GM13977 (cell line): ENCODE measurements around the gene ULK2.

ENCODE experiments used
- DNase-seq: peaks from one replicate; pipeline ENCODE4 v3.0.0; 2012; ENCODE audit warnings: low spot score
- CTCF ChIP-seq: IDR thresholded peaks from 2 replicates; pipeline ENCODE4 v1.5.1; 2012; ENCODE audit warnings: mild to moderate bottlenecking, control low read depth; ENCODE audit not compliant: insufficient read depth; ENCODE audit errors: extremely low read depth, missing control alignments
- in situ Hi-C: fragments of 300-500 bp; cut with MboI; formaldehyde crosslinking; loops from one replicate; pipeline ENCODE4 v1.12.0; 2022; ENCODE audit warnings: low sequenced_read_pairs, low pct_unique_long_range_greater_than_20kb, mixed read lengths, inconsistent platforms; ENCODE audit not compliant: unreplicated experiment

Gene ULK2

GRCh38 chr17:19883537-19884215 is 15.9 kb upstream of the ULK2 start:
- in situ Hi-C loops: no loop called here
- no peak for DNase-seq
- TF ChIP-seq CTCF: no peak

- no peak for DNase-seq
- in situ Hi-C loops: no loop called here
- TF ChIP-seq CTCF: no peak
These were observed 12.7 kb upstream of the ULK2 start for GRCh38 chr17:19880393-19880792.

- DNase-seq: no peak
- no peak for TF ChIP-seq CTCF
- in situ Hi-C loops: no loop called here
These were observed 9.7 kb upstream of the ULK2 start for GRCh38 chr17:19877364-19877945.

GRCh38 chr17:19876529-19877161 is 8.9 kb upstream of the ULK2 start:
- TF ChIP-seq CTCF: no peak
- no peak for DNase-seq
- in situ Hi-C loops: no loop called here

GRCh38 chr17:19874256-19874655 is 6.5 kb upstream of the ULK2 start:
- in situ Hi-C loops: no loop called here
- no peak for DNase-seq
- TF ChIP-seq CTCF: no peak

- in situ Hi-C loops: no loop called here
- no peak for DNase-seq
- TF ChIP-seq CTCF: no peak
These were observed 5.6 kb upstream of the ULK2 start for GRCh38 chr17:19873346-19873745.
